ENCODE measurements around the gene PFAS.
"Not testable (repeated sequence)": the region's sequence is repeated elsewhere in the genome, so short reads cannot be mapped to it uniquely, and the experiment has no call there.

The PFAS gene

GRCh38 chr17:8231701-8232100 is 17.4 kb upstream of the PFAS start:
- peak in 1 of 2 experiments; percentile 41 for DNase-seq

GRCh38 chr17:8234361-8235270 is 14.5 kb upstream of the PFAS start:
- no peak for DNase-seq

GRCh38 chr17:8235676-8236075 is 13.4 kb upstream of the PFAS start:
- no peak for DNase-seq

DNA sequence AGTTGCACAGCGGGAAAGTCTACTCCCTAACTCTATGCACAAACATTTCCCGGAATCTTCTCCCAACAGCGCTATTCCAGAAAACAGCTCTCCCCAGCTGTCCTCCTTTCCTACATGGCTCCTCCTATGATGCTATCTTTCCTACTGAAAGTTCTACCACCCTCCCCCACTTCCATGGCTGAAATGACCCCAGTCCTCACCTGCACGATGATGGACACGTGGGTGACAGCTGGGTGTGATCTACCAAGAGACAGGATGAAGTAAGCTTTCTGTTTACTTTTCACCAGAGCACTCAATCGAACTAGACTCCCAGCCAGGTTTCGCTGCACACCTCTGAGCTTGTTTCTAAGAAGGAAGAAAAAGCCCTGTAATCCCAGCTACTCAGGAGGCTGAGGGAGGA is 11.9 kb upstream of the PFAS start:
- DNase-seq: no peak

- no peak for DNase-seq
Measured at GRCh38 chr17:8237886-8238285, 11.2 kb upstream of the PFAS start.

DNA sequence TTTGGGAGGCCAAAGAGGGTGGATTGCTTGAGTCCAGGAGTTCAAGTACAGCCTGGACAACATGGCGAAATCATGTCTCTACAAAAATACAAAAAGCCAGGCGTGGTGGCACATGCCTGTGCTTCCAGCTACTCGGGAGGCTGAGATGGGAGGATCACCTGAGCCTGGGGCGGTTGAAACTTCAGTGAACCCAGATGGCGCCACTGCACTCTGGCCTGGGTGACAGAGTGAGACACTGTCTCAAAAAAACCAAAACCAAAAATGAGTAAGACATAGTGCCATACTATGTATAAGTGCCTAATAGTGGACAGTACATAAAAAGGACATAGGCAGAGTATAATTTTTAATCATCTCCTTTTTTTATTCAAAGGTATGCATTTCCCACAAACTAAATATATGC is 5.3 kb upstream of the PFAS start:
- no peak for DNase-seq

DNA sequence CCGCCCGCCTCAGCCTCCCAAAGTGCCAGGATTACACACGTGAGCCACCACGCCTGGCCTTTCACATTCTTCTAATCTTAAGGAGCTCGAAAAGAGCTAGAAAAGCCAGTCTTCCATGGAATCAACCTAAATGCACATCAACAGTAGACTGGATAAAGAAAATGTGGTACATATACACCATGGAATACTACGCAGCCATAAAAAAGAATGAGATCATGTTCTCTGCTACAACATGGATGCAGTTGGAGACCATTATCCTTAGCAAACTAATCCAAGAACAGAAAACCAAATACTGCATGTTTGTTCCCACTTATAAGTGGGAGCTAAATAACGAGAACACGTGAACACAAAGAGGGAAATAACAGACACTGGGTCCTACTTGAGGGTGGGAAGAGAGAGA is 4.3 kb upstream of the PFAS start:
- DNase-seq: no peak

- no peak for DNase-seq
Measured at GRCh38 chr17:8249621-8250500, 772 bp downstream of the PFAS start.

- DNase-seq: not testable (repeated sequence)
Measured at GRCh38 chr17:8251411-8251810, 2.3 kb downstream of the PFAS start.

GRCh38 chr17:8253801-8254200 is 4.7 kb downstream of the PFAS start:
- no peak for DNase-seq

GRCh38 chr17:8254881-8255280 is 5.8 kb downstream of the PFAS start:
- no peak for DNase-seq

DNA sequence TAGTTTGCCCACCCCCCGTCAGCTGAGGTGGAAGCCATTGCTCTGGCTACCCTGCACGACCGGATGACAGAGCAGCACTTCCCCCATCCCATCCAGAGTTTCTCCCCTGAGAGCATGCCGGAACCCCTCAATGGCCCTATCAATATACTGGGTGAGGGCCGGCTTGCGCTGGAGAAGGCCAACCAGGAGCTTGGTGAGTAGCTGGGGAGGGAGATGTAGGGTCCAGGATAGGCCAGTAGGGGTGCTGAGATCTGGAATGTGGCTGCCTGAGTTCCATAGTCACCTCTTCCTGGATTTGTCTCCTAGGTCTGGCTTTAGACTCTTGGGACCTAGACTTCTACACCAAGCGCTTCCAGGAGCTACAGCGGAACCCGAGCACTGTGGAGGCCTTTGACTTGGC is 6.4 kb downstream of the PFAS start:
- no peak for DNase-seq

DNA sequence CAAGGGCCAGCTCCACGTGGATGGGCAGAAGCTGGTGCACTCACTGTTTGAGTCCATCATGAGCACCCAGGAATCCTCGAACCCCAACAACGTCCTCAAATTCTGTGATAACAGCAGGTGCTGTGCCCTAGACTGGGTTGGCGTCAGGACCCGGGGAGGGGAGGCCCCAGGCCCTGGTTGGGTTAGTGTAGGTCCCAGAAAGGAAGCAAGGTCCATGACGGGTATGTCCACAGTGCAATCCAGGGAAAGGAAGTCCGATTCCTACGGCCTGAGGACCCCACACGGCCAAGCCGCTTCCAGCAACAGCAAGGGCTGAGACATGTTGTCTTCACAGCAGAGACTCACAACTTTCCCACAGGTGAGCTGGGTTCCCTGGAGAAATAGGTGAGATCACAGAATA is 7.2 kb downstream of the PFAS start:
- DNase-seq: no peak

DNA sequence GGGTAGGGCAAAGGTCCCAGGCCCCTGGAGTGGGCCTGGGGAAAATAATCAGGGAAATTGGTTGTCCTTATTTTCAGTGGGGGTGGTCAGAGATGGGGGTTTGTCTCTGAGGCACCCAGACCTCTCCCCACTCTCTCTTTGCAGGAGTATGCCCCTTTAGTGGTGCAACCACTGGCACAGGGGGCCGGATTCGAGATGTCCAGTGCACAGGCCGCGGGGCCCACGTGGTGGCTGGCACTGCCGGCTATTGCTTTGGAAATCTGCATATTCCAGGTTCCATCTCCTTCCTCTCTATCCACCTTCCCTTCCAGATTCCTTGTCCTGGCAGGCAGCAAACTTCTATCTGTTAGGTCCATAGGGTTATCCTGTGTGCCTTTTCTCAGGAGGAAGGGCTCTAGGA is 7.6 kb downstream of the PFAS start:
- DNase-seq: no peak

DNA sequence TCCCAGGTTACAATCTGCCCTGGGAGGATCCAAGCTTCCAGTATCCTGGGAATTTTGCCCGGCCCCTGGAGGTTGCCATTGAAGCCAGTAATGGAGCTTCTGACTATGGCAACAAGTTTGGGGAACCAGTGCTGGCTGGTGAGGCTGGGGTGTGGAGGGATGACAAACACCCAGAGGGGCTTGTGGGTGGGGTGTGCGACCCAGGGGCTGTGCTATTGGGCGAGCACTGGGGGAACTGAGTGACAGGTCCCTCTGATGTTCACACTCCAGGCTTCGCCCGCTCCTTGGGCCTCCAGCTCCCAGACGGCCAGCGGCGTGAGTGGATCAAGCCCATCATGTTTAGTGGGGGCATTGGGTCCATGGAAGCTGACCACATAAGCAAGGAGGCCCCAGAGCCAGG is 8.7 kb downstream of the PFAS start:
- DNase-seq: no peak

DNA sequence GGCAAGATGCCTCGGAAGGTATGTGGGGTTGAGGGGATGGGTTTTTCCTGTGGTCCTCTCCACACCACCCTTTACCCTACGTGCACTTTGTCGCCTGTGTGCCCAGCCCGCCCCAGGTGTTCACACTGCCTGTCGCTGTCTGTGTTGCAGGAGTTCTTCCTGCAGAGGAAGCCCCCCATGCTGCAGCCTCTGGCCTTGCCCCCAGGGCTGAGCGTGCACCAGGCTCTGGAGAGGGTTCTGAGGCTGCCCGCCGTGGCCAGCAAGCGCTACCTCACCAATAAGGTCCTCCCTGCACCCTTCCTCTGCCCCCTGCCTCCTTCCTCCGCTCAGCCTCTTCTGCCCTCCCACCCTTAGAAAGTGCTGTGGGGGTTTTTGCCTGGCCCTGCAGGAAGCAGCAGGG is 15.2 kb downstream of the PFAS start:
- DNase-seq: no peak

DNA sequence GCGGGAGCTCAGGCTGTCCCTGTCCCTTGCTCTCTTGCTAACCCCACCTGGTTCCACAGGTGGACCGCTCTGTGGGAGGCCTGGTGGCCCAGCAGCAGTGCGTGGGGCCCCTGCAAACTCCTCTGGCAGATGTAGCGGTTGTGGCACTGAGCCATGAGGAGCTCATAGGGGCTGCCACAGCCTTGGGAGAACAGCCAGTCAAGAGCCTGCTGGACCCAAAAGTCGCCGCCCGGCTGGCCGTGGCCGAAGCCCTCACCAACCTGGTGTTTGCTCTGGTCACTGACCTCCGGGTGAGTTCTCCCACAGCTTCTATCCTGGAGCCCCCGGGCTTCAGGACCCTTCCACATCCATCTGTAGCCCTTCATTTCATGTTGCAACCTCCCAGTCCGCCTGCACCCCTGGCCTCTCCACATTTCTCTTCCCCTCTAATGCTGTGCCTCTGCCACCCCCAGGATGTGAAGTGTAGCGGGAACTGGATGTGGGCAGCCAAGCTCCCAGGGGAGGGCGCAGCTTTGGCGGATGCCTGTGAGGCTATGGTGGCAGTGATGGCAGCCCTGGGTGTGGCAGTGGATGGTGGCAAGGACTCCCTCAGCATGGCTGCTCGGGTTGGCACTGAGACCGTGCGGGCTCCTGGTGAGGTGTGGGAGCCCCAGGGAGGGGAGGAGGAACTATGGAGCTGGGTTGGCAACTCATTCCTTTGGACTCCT is 15.9 kb downstream of the PFAS start:
- DNase-seq: no peak

DNA sequence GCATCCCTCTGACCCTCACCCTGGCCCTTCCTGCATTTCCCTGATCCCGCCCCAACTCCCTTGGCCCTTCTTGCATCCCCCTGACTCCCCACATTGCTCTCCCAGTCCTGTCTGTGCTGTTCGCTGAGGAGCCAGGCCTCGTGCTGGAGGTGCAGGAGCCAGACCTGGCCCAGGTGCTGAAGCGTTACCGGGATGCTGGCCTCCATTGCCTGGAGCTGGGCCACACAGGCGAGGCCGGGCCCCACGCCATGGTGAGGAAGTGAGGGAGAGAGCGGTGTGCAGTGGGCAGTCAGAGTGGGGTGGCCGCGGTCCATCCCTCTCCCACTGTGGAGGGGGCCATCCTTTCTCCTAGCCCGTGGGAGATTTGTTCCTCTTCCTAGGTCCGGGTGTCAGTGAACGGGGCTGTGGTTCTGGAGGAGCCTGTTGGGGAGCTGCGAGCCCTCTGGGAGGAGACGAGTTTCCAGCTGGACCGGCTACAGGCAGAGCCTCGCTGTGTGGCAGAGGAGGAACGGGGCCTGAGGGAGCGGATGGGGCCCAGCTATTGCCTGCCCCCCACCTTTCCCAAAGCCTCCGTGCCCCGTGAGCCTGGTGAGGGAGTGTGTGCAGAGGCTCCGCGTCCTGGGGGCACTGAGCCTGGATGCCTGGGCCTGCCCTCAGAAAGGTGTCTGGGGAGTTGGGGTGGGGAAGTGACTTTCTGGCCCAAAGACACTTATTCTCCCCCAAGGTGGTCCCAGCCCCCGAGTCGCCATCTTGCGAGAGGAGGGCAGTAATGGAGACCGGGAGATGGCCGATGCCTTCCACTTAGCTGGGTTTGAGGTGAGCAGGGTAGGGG is 17.8 kb downstream of the PFAS start:
- DNase-seq: no peak

DNA sequence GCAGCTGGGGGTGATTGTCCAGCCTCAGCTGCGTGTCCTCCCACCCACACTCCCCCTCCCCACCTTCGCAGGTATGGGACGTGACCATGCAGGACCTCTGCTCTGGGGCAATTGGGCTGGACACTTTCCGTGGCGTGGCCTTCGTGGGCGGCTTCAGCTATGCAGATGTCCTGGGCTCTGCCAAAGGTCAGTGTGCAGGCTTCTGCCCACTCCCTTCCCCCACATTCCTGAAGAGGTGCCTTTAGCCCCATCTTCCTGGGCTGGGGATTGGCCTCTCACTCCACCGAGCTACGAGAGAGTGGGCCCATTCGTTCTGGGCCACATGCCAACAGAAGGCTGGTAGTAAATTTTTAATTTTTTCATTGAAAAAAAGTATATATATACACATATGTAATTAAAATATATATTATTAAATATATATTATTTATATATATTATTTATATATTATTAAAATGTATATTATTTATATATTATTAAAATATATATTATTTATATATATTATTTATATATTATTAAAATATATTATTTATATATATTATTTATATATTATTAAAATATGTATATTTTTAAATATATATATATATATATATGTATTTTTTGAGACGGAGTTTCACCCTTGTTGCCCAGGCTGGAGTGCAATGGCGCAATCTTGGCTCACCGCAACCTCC is 18.5 kb downstream of the PFAS start:
- DNase-seq: no peak

DNA sequence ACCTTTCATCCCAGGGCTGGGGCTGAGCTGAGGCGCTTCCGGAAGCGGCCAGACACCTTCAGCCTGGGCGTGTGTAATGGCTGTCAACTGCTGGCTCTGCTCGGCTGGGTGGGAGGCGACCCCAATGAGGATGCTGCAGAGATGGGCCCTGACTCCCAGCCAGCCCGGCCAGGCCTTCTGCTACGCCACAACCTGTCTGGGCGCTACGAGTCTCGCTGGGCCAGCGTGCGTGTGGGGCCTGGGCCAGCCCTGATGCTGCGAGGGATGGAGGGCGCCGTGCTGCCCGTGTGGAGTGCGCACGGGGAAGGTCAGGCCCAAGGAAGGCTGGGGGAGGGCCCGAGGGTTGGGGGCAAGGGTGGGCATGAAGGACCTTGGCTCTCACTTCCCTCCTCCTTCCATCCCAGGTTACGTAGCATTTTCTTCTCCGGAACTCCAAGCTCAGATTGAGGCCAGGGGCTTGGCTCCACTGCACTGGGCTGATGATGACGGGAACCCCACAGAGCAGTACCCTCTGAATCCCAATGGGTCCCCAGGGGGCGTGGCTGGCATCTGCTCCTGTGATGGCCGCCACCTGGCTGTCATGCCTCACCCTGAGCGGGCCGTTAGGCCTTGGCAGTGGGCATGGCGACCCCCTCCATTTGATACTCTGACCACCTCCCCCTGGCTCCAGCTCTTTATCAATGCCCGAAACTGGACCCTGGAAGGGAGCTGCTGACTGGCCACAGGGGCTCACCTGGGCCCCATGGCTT is 19.6 kb downstream of the PFAS start:
- DNase-seq: no peak

DNA sequence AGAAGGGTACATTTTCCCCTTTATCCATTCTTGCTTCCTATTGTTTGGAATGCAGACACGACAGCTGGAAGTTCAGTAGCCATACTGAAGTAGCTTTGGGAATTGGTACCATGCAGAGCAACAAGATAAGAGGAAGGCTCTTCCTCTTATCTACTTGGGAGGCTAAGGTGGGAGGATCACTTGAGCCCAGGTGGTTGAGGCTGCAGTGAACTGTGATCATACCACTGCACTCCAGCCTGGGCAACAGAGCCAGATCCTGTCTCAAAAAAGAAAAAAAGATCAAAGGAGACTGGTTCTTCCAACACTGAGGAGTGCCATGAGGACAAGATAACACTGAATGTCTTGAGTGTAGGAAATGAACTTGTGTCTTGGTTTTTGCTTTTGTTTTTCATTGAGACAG is 23.3 kb downstream of the PFAS start:
- no peak for DNase-seq
